Ishikawa (cell line): Measurements from ENCODE around the gene STH.

Experiments
- CEBPB ChIP-seq: IDR thresholded peaks from 2 replicates; pipeline ENCODE4 v1.6.1; 2012
- CREB1 ChIP-seq: IDR thresholded peaks from 2 replicates; pipeline ENCODE4 v1.6.1; 2012; ENCODE audit warnings: low read depth
- EGR1 ChIP-seq: IDR thresholded peaks from 2 replicates; pipeline ENCODE4 v1.6.1; 2012
- EP300 ChIP-seq: IDR thresholded peaks from 2 replicates; pipeline ENCODE4 v1.6.1; 2012; ENCODE audit warnings: borderline replicate concordance
- FOXM1 ChIP-seq: IDR thresholded peaks from 2 replicates; pipeline ENCODE4 v1.6.1; 2012; ENCODE audit warnings: low read depth, borderline replicate concordance
- MAX ChIP-seq: IDR thresholded peaks from 2 replicates; pipeline ENCODE4 v1.6.1; 2012
- NFIC ChIP-seq: IDR thresholded peaks from 2 replicates; pipeline ENCODE4 v1.6.1; 2012
- RAD21 ChIP-seq: IDR thresholded peaks from 2 replicates; pipeline ENCODE4 v1.6.1; 2012; ENCODE audit warnings: low read depth
- REST ChIP-seq: IDR thresholded peaks from 2 replicates; pipeline ENCODE4 v1.6.1; 2012; ENCODE audit warnings: low read depth, mild to moderate bottlenecking
- TAF1 ChIP-seq: IDR thresholded peaks from 2 replicates; pipeline ENCODE4 v1.6.1; 2012; ENCODE audit warnings: low read depth, mild to moderate bottlenecking
- TCF12 ChIP-seq: IDR thresholded peaks from 2 replicates; pipeline ENCODE4 v1.6.1; 2012; ENCODE audit warnings: low read depth
- TEAD4 ChIP-seq: IDR thresholded peaks from 2 replicates; pipeline ENCODE4 v1.6.1; 2012
- USF1 ChIP-seq: IDR thresholded peaks from 2 replicates; pipeline ENCODE4 v1.6.1; 2012
- YY1 ChIP-seq: IDR thresholded peaks from 2 replicates; pipeline ENCODE4 v1.6.1; 2012; ENCODE audit warnings: low read depth
- ZBTB7A ChIP-seq: IDR thresholded peaks from 2 replicates; pipeline ENCODE4 v1.6.1; 2012; ENCODE audit warnings: low read depth

STH gene

DNA sequence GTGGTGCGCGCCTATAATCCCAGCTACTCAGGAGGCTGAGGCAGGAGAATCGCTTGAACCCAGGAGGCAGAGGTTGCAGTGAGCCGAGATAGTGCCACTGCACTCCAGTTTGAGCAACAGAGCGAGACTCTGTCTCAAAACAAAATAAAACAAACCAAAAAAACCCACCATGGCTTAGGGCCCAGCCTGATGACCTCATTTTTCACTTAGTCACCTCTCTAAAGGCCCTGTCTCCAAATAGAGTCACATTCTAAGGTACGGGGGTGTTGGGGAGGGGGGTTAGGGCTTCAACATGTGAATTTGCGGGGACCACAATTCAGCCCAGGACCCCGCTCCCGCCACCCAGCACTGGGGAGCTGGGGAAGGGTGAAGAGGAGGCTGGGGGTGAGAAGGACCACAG, 1.4 kb upstream of the STH start:
- TF ChIP-seq YY1, result no peak
- no peak for TF ChIP-seq CEBPB
- no peak for TF ChIP-seq USF1
- TF ChIP-seq NFIC, result no peak
- no peak for TF ChIP-seq ZBTB7A
- TF ChIP-seq FOXM1, result no peak
- TF ChIP-seq MAX, result no peak
- no peak for TF ChIP-seq EP300
- TF ChIP-seq EGR1, result no peak
- no peak for TF ChIP-seq TAF1
- no peak for TF ChIP-seq TCF12
- no peak for TF ChIP-seq RAD21
- no peak for TF ChIP-seq TEAD4
- no peak for TF ChIP-seq CREB1
- TF ChIP-seq REST, result no peak

GRCh38 chr17:45999900-46000290, 845 bp downstream of the STH start:
- TF ChIP-seq TCF12 (no peak), EP300 (no peak), NFIC (no peak), ZBTB7A (no peak), EGR1 (no peak), MAX (no peak), REST (no peak), CEBPB (no peak), TAF1 (no peak), YY1 (no peak), USF1 (no peak), FOXM1 (no peak), RAD21 (no peak)

- no peak for TF ChIP-seq EP300
- no peak for TF ChIP-seq NFIC
- TF ChIP-seq TCF12, result no peak
- no peak for TF ChIP-seq CREB1
- TF ChIP-seq EGR1, result no peak
- TF ChIP-seq CEBPB, result no peak
- no peak for TF ChIP-seq RAD21
These were observed 1.2 kb downstream of the STH start for GRCh38 chr17:46000292-46000691.

- TF ChIP-seq CEBPB (no peak), TCF12 (no peak), RAD21 (no peak), ZBTB7A (no peak), FOXM1 (no peak), EP300 (no peak), YY1 (no peak), USF1 (no peak)
These were observed 1.7 kb downstream of the STH start for GRCh38 chr17:46000757-46001156.

- TF ChIP-seq CEBPB (no peak), CREB1 (no peak), FOXM1 (no peak), ZBTB7A (no peak), TEAD4 (no peak), NFIC (no peak), EGR1 (no peak), RAD21 (no peak), REST (no peak), TCF12 (no peak), YY1 (no peak), USF1 (no peak), MAX (no peak), EP300 (no peak)
These were observed 2.6 kb downstream of the STH start for GRCh38 chr17:46001390-46002310.
